COR-L47 (cell line): ENCODE results near the gene CHST8.

ENCODE experiments used
- DNase-seq: peaks from one replicate; lab custom pipeline; 2025; lab: John Stamatoyannopoulos, UW

Gene CHST8

DNA sequence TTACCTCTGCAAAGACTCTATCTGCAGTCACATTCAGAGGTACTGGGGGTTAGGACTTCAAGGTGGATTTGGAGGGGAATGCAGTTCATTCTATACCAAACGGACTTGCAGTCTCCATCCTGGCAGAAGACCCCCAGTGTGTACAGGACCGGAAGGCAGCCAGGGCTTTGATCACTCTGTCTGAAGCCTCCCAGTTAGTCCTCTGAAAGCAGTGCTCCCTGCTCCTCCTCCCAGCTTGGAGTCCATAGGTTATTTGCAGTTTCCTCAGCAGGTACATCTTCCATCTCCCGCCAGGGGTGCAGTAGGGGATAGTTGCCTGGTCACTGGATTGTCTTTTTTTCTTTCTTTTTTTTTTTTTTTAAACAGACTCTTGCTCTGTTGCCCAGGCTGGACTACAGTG is 96.1 kb downstream of the CHST8 start:
- DNase-seq, result no peak

GRCh38 chr19:33718651-33719254 is 97.0 kb downstream of the CHST8 start:
- no peak for DNase-seq

GRCh38 chr19:33719366-33720154 is 97.8 kb downstream of the CHST8 start:
- no peak for DNase-seq

DNA sequence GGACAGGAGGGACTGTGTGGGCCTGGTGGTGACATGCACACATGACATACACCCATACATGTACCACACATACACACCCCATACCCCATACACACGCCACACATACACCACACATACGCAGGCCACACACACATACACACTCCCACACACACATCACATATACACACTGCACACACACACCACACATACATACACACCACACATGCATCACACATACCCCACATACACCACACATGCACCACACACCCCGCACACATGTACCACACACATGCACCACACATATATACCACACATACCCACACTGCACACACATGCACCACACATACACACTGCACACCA is 98.4 kb downstream of the CHST8 start:
- no peak for DNase-seq

- DNase-seq, result no peak
Measured at GRCh38 chr19:33720691-33721682, 99.2 kb downstream of the CHST8 start.

DNA sequence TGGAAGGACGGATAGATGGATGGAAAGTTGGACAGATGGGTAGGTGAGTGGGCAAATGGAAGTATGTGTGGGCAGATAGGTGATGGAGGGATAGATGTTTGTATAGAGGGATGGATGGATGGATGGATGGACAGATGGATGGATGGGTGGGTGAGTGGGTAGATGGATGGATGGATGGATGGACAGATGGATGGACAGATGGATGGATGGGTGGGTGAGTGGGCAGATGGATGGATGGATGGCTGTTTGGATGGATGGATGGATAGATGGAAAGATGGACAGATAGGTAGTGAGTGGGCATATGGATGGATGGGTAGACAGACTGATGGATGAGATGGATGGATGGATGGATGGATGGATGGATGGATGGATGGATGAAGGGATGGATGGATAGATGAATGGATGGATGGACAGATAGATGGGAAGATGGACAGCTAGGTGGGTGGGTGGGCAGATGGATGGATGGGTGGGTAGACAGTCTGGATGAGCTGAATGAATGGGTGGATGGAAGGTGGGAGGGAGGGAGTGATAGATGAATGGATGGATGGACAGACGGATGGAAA is 100.1 kb downstream of the CHST8 start:
- no peak for DNase-seq

- DNase-seq, result no peak
Measured at GRCh38 chr19:33722456-33723239, 100.9 kb downstream of the CHST8 start.

GRCh38 chr19:33723512-33723911 is 101.8 kb downstream of the CHST8 start:
- no peak for DNase-seq

- no peak for DNase-seq
Measured at GRCh38 chr19:33724021-33724720, 102.4 kb downstream of the CHST8 start.

DNA sequence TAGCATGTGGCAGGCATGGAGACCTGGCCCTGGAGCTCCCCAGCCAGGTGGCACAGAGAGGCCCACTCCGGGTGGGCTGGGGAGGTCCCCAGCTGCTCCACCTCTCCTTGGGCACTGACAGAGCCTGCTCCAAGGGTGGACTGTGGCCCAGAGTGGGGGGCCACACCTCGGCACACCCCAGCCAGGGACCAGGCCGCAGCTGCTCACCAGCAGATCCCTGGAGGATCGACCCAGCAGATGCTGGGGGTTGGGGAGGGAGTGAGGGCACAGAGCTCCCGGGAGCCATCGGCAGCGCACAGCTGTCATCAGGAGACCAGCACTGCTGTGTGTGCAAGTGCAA is 102.9 kb downstream of the CHST8 start:
- DNase-seq, result no peak

GRCh38 chr19:33725567-33725966 is 103.8 kb downstream of the CHST8 start:
- no peak for DNase-seq

DNA sequence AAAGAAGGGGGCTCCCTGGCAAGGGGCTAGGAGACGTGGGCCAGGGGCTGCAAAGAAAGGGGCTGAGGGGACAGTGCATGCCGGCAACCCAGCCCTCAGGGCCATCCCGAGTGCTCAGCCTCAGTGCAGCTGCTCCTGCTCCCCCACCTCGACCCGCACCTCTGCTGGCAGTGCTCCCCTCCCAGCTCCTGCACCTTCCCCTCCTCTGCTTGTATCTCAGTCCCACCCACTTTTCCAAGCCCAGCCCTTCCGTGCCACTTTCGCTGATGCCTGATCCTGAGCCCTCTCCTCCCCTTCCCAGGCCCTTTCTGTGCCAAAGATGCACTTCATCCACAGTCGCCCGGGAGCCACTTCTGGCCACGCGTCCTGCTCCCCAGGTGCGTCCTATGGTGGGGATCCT is 105.0 kb downstream of the CHST8 start:
- DNase-seq, result no peak

GRCh38 chr19:33727331-33727998 is 105.7 kb downstream of the CHST8 start:
- peak; percentile 21 for DNase-seq

DNA sequence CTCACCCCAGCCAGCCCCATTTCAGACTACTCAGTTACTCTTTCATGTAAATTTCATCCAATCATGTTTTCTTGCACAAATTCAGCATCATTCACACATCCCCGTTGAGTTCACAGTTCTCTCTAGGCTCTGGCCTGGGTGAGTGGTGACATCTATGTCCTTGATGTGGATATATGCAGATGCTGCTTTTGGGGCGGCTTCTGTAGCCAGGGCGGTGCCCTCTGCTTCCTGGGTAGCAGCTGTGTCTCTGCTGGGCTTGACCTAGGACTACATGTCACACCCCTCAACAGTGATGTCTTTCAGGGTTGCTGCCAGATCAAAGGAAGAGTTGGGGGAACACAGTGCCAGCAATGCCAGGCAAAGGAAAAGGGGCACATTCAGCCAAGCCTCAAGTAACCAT is 106.4 kb downstream of the CHST8 start:
- no peak for DNase-seq

GRCh38 chr19:33730858-33731607 is 109.3 kb downstream of the CHST8 start:
- DNase-seq, result no peak

- DNase-seq, result no peak
Measured at GRCh38 chr19:33731881-33732280, 110.1 kb downstream of the CHST8 start.

DNA sequence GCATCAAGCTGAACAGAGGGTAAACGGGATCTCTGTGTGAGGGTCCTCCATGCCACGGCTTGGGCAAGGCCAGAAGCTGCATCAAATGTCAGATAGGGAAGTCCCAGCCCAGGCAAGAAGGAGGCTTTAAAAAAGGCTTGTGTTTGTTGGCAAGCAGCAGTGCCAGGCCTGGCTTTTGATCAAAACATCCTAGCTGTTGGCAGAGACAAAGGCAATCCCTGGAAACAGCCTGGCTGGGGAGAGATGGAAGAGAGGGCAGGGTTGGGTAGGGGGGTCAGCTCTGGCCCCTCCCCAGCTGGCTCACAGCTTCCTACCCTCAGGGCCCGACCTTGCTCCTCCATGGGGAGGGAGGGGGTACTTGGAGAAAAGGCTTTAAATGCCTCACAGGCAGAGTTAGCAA is 113.2 kb downstream of the CHST8 start:
- peak; percentile 33 for DNase-seq

GRCh38 chr19:33736158-33736557 is 114.4 kb downstream of the CHST8 start:
- DNase-seq, result no peak

GRCh38 chr19:33736787-33737186 is 115.0 kb downstream of the CHST8 start:
- DNase-seq, result no peak
